RWPE1 (cell line): ENCODE data around the gene PARP6.

ENCODE experiments used
- CTCF ChIA-PET: fragments of 350-600 bp; sonication (Branson Sonifier 250); formaldehyde crosslinking; extraction: SDS; loops from one replicate; lab custom pipeline; 2021; lab: Yijun Ruan, JAX
- POLR2A ChIA-PET: fragments of 400-600 bp; formaldehyde crosslinking; extraction: SDS; loops from one replicate; lab custom pipeline; 2020; ENCODE audit warnings: antibody characterized with exemption; ENCODE audit not compliant: low non-redundant PET; lab: Yijun Ruan, JAX
- DNase-seq: peaks from one replicate; pipeline ENCODE4 v3.0.0; 2012; ENCODE audit warnings: low spot score
- H3K27ac ChIP-seq: fragments of 450-650 bp; 2 replicates; pipeline ENCODE4 v1.5.1; 2017
- TF ChIP-seq, protein P1 (sequence below): fragments of 450-650 bp; conservative IDR thresholded peaks from 2 replicates; pipeline ENCODE4 v1.5.1; 2017; ENCODE audit warnings: low read depth, mild to moderate bottlenecking

Gene PARP6

DNA sequence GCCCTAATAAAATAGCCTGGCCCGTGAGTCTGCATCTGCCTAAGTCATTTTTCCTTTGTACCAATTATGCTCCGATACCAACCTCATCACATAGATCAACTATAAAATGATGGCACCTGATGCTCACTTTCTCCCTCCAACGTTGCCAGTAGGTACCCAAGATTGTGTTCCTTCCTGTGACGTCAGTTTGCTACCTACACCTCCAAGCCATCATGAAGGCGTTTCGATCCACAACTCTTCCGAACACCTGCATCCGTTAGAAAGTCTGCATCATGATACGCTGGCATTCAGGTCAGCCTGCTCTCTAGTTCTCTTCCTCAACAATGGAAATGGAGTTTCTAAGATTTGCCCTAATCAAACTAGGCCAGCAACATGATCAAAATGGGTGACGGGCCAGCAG lies 49.1 kb downstream of the PARP6 start:
- H3K27ac ChIP-seq, result peak overlapping the region; percentile 99
- CTCF ChIA-PET, result no interaction called here
- no peak for DNase-seq
- POLR2A ChIA-PET, result interaction anchor here (1.2 kb wide), 1 partner anchor 8 kb away, joined by 7 read pairs; the partner anchor contains the start of gene PKM
- TF ChIP-seq, protein P1, sequence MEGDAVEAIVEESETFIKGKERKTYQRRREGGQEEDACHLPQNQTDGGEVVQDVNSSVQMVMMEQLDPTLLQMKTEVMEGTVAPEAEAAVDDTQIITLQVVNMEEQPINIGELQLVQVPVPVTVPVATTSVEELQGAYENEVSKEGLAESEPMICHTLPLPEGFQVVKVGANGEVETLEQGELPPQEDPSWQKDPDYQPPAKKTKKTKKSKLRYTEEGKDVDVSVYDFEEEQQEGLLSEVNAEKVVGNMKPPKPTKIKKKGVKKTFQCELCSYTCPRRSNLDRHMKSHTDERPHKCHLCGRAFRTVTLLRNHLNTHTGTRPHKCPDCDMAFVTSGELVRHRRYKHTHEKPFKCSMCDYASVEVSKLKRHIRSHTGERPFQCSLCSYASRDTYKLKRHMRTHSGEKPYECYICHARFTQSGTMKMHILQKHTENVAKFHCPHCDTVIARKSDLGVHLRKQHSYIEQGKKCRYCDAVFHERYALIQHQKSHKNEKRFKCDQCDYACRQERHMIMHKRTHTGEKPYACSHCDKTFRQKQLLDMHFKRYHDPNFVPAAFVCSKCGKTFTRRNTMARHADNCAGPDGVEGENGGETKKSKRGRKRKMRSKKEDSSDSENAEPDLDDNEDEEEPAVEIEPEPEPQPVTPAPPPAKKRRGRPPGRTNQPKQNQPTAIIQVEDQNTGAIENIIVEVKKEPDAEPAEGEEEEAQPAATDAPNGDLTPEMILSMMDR, result no peak

DNA sequence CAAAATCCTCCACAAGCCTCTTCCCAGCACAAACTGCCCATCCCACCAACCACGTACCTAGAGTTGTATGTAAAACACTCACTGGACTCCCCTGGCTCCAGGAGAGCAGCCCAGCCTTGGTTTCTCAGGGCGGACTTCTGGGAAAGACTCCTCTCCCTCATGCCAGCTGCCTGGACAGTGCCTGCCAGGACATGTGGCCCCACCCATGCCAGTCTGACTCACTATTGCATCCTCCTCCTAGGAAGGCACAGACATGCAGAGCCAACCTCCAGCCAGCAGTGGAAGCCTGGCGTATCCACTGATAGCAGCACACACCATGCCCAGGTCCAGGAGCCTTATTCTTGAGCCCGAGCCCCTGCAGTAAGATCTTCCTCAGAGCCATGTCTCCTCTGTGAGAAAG lies 50.0 kb downstream of the PARP6 start:
- peak; percentile 96 for DNase-seq
- POLR2A ChIA-PET, result interaction anchor here (0.7 to 1.2 kb wide), 2 partner anchors 9 to 21 kb away, joined by 4 to 7 read pairs; partner anchors contain the start of gene PKM
- TF ChIP-seq, protein P1, result no peak; the same call in 1 of the 2 replicates
- H3K27ac ChIP-seq, result peak overlapping the region; percentile 99
- CTCF ChIA-PET, result interaction anchor here (0.6 to 0.8 kb wide), 3 partner anchors 48 to 861 kb away, joined by 3 to 8 read pairs (median 3); no protein-coding TSS in a partner anchor

DNA sequence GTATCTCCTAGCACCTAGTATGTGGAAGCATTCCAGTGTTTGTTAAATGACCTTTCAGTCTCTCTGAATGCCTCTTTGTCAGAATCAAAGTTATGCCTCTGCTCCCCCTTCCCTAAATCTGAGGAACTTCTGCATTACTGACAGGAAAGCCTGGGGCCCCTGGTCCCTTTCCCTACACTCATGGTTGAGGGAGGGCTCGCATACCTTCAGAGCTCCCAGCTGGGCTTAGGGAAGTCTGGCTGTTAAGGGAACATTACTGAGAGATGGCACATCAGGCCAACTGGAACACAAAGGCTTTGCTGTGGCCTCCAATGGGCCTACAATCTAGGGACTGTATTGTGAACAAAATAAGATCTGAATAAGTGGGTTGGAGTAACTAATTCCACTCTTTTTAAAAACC lies 51.7 kb downstream of the PARP6 start:
- POLR2A ChIA-PET, result no interaction called here
- DNase-seq, result no peak
- TF ChIP-seq, protein P1, result no peak
- H3K27ac ChIP-seq, result peak overlapping the region; percentile 71
- CTCF ChIA-PET, result no interaction called here

DNA sequence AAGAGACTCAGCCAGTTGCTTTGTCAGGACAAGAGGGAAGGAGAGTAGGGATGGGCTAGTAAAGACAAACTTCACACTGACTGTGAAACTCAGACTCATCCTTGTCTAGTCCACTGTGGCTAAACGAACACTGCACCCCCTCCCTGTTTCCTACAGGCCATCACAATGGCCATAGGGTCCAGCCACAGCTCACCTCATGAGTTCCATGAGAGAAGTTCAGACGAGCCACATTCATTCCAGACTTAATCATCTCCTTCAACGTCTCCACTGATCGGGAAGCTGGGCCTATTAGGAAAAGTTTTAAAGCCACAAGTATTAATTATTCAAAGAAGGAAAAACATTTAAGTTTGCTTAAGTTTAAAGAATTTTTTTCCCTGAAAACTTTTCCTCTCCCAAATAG lies 55.1 kb downstream of the PARP6 start:
- CTCF ChIA-PET, result interaction anchor here (1.7 kb wide), 1 partner anchor 10 kb away, joined by 4 read pairs; no protein-coding TSS in a partner anchor
- TF ChIP-seq, protein P1, result no peak
- POLR2A ChIA-PET, result no interaction called here
- no peak for DNase-seq
- peak overlapping the region; percentile 52; the same call in 1 of the 2 replicates for H3K27ac ChIP-seq

DNA sequence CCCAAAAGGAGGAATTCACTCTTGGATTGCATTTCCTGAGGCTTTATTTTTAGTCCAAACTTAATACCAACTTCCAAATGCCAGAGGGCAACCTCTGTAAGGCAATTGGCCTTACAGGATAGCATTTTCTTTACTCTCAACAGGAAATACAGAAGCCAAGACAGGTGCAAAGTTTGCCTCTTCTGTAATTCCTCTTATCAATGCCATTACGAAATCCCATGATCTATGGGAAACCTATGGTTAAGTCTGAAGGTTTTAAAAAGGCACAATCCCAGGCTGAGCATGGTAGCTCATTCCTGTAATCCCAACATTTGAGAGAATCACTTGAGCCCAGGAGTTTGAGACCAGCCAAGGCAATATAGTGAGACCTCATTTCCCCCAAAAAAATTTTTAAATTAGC lies 56.3 kb downstream of the PARP6 start:
- CTCF ChIA-PET, result interaction anchor here (1.0 to 1.7 kb wide), 2 partner anchors 11 to 1779 kb away, joined by 3 to 4 read pairs; partner anchors contain the start of gene PML
- POLR2A ChIA-PET, result interaction anchor here (0.6 kb wide), 1 partner anchor 12 kb away, joined by 7 read pairs; no protein-coding TSS in a partner anchor
- no peak overlapping the region for H3K27ac ChIP-seq

DNA sequence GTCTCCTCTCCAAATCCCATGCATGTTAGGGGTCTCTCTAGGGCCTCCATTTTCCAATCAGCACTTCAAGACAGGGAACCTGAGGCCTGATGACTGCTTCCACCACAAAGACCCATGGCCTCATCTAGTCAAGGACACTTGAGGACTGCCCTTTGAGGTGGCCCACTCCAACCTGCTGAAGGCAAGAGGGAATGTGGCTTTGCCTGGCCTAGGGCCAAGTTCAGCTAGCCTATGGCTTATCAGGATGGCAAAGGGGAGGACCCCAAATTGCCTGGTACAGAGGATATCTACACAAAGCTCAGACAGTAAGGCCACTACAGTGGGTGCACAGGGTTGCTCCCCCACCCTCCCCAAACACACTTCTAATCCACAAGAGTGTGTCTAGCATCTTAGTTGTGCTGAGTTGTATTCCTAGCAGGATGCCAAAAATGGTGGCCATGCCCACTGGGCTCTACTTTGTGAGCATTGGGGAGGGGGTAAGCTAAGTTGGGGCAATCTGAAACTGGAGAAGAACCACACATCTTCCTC lies 64.7 kb downstream of the PARP6 start:
- POLR2A ChIA-PET, result no interaction called here
- no peak for DNase-seq
- TF ChIP-seq, protein P1, result no peak
- CTCF ChIA-PET, result interaction anchor here (1.2 kb wide), 1 partner anchor 22 kb away, joined by 3 read pairs; no protein-coding TSS in a partner anchor
- peak overlapping the region; percentile 95 for H3K27ac ChIP-seq

More for the DNA sequence above, 56.3 kb downstream of the PARP6 start:
- DNase-seq, result no peak
- TF ChIP-seq, protein P1, result no peak
